SK-N-DZ (cell line): ENCODE measurements around the gene HSPA1L.

Experiments used
- DNase-seq: peaks from one replicate; pipeline ENCODE4 v3.0.0-alpha.2; 2015; ENCODE audit warnings: low spot score

The HSPA1L gene

DNA sequence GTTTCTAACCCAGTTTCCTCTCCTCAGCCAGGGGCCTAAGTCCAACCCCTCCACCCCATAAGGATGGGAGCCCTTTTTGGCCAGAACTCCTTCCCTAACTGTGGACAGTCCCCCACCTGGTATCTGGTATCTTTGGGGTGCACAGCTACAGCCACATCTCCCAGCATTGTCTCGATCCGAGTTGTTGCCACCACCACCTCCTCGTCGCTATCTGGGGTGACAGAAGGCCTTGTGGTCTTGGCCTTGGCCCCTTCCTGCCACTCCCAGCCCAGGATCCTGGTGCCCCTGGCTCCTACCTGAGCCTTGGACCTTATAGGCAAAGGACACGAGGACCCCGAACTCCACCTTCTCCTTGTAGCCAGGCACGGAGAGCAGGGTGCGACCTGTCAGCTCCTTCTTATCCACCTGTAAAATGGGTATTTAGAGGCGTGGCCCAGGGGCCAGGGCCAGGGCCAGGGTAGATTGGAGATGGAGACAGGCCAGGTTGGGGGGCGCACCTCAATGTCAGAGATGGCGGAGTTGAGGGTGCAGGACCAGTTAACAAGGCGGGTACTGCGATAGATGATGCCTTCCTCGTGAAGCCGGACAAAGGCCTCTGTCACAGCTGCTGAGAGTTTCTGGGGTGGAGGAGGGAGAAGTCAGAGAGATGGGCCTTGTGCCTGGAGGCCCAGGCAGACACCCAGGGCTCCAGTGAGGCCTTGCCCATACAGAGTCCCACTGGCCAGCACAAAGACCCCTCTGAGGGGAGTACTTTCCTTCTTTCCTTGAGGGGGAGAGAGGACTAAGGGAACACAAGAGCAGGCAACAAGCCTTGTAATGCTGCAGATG lies 30.8 kb downstream of the HSPA1L start:
- no peak for DNase-seq

DNA sequence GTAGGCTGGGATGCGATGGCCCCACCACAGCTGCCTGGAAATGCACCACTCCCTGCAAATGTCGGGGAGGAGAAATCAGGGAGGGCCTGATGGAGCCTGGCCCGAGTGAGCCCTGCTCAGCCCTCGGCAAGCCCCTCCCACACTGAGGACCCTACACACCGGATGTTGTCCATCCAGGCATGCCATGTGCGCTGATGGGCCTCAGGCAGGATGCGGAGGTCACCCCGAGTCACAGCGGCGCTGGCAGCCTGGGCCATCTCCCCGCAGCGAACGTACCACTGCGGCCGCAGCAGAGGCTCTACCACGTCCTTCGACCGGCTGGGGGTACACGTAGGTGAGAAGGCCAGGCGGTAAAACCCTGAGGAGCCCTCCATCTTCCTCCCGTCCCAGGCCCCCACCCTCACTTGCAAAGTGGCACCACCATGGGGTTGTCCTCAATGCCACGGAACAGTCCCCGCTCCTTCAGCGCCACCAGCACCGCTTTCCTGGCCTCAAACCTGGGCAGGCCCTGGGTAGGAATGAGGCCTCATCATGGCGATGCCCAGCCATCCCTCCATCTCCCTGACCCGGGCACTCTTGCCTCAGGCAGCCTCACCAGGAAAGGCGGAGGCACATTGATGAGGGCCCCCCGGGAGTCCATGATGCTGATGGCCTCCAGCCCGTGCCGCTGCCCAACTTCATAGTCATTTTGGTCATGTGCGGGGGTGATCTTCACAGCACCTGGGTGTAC lies 32.8 kb downstream of the HSPA1L start:
- no peak for DNase-seq

DNA sequence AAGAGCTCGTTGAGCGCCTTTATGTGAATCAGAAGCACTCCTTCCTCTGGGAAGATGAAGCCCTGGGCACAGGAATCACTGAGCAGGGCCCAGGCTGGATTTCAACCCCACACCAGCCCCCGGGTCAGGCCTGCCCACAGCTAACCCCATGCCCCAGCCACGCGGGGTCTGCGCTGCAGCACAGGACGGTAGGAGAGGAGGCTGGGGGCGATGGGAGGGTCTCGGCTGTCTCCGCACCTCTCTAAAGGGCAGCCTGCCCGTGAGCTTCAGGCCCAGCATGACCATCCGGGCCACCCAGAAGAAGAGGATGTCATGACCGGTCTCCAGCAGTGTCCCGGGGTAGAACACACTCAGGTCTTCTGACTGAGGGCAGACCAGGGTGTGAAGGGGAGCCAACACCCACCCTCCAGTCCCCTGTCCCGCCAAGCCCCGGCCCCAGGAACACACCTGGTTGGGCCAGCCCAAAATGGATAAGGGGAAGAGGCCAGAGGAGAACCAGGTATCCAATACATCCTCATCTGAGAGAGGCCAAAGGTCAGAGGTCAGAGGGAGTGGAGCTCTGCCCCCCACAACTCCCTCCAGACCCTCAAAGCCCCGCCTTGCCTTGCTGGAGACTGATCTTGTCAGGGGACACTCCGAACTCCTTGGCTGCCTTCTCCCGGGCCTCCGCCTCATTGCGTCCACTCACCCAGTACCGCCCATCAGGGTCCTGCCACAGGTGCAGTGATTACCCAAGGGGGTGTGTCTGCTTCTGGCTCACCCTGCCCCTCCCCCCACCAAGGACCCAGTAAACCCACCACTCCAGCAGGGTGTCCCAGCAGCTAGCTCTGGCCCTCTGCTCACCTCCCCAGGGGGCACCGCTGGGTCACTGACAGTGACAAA lies 33.6 kb downstream of the HSPA1L start:
- DNase-seq, result no peak

DNA sequence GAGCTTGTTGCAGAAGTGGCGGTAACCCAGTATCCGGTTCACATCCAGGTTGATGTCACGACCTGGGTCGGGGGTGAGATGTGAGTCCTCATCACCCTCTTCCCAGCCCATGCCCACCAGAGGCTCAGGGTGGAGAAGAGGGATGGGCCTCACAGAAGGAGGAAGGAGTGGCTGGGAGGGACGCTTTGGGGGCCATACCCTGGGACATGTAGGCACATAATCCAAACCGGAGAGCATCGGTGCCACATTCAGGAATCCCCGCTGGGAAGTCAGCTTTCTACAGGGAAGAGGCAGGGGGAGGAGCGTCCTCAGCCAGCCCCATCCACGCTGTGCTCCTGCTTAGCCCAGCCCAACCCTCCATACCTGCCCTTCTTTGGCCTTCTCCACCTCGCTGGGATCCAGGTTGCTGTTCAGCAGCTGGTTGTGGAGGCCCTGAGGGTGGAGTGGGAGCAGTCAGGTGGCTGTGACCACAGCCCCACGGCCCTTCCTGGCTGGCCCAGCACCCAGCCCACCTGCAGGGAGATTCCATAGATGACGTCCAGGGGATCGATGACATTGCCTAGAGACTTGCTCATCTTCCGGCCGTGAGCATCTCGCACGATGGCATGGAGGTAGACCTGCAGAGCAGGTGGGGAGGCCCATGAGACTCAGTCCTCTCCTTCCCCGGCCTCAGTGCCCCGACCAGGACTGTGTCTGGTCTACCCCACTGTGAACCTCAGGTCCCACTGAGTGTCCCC lies 34.4 kb downstream of the HSPA1L start:
- DNase-seq, result no peak

DNA sequence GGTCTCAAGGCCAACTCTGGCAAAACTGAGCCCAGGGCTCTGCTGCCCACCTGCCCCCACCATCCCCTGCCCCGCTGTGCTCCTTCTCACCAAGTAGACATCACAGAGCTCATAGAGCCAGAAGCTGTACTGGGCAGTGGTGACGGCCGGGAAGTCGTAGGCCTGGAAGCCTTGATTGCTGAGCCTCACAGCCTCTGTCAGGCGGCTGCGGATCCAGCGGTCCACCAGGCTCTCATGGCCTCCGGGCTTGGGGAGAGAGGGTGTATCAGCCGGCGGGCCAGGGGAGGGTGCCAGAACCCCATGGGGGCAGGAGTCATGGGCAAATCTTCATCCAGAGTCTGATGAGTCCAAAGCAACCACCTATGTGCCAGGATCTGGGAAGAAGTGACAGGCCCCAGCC lies 35.2 kb downstream of the HSPA1L start:
- no peak for DNase-seq

DNA sequence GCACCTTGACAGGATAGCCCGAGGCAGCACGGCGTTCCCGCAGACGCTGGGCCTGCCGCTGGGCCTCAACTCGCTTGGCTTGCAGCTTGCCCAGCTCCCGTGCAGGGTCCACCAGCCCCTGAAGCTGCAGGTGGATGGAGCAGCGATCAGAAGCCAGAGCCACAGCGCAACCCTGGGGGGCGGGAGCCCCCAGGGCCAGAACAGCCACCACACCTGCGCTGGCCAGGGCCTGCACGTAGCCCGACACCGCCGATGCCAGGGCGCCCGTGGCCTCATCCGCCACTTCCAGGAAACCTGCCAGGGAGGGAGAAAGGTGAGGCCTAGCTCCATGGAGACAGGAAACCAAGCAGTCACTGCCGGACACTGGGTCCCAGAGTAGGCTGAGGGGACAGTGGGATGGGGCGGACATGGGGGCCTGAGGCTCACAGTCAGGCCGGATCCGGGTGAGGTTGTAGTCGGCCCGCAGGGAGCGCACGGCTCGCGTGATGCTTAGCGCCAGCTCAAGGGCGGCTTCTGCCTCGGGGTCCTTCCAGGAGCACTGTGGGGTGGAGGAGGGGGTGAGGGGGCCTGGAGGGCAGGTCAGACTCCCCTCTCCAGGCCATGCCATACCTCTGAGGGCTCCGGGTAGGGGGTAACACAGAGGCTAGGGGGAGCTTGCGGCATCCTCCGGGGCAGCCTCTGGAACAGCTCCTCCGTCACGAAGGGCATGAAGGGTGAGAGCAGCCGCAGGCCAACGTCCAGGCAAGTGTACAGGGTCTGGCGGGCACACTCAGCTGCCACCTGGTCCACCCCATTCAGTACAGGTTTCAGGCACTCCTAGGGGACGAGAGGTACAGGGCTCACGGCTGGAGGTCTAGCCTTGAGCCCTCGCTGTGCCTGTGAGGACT lies 35.8 kb downstream of the HSPA1L start:
- DNase-seq, result no peak

DNA sequence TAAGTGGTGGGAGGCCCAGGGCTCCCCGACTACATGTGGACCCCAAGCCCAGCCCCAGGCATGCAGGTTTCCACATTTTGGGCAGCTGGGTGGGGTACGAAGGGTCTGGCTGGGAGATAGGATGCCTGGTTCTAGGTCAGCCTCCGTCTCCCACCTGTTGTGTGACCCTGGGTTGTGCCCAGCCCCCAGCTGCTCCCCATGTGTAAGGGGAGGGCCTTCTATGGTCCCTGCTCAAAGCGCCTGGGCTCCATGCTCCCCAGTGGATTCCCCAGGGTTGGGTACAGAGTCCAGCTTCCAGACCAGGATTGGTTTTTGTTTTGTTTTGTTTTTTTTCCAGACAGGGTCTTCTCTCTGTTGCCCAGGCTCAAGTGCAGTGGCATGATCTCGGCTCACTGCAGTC lies 36.9 kb downstream of the HSPA1L start:
- no peak for DNase-seq

DNA sequence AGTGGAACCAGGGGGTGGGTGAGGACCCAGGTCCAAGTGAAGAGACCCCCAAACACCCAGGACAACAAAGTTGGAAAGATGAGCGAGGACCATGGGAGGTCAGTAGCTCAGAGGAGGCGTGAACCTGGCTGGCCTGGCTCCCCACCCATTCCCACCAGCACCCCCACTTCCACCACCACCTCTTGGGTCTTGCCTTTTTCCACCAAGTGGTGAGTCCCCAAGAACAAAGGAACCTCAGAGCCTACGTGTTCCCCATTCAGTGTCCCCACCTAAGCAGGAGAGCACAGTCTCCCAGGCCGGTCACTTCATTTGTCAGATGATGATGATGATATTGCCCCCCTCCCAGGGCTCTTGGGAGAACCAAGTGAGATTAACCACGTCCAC lies 37.4 kb downstream of the HSPA1L start:
- DNase-seq, result no peak

DNA sequence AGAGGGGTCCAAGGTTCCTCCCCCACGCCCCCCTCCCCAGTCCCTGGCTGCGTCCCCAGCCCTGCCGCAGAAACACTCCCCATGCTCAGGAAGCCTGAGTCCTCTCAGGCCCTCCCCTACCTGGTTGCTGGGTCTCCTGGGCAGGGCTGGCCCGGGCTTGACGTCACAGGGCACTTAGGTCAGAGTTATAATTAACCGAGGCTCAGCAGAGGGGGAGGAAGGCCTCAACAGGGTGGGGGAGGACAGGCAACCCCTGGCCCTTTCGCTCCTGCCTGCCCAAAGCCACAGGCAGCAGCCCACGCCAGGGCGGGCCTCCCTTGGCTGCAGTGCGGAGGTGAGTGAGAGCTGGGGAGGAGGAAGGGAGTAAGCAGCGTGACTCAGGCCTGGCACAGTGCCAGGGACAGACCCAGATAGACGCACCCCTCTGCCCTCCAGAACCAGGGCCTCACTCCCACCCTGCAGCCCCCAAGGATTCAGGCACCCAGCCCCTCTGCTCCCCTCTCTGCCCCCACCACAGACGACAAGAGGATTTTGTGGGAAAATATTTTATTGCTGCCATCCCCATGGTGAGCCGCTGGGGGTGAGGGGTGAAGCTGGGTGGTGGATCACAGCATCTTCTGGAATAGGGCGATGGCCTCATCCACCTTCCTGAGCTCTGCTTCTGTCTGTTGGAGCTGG lies 38.0 kb downstream of the HSPA1L start, which contains the start of gene VWA7:
TSS of gene VWA7 (minus strand) at position 340 of the 678 bp plus-strand sequence. CDS start 549 bp downstream, outside the sequence.
- peak; percentile 54 for DNase-seq

DNA sequence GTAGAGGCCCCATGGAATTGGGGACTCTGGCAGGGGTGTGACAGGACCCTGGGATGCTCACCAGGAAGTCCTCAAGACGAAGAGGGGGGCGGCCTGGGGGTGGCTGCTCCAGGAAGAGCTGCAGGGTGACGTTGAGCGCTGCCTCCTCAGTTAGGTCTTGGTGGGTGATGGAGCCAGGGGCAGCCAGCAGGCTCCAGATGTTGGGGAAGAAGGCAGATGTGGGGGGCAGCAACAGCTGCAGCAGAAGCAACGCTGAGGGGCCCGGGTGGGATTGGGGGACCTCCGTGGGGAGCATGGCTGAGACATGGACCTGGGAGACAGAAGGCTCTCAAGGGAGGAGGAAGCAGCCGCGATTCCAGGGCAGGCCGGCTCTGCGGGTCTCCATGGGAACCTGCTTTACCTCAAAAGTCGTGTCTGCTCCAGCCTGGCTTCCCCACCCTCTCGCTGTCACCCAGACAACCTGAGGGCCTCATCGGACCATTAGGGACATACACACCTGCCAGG lies 38.5 kb downstream of the HSPA1L start:
- peak; percentile 31 for DNase-seq

DNA sequence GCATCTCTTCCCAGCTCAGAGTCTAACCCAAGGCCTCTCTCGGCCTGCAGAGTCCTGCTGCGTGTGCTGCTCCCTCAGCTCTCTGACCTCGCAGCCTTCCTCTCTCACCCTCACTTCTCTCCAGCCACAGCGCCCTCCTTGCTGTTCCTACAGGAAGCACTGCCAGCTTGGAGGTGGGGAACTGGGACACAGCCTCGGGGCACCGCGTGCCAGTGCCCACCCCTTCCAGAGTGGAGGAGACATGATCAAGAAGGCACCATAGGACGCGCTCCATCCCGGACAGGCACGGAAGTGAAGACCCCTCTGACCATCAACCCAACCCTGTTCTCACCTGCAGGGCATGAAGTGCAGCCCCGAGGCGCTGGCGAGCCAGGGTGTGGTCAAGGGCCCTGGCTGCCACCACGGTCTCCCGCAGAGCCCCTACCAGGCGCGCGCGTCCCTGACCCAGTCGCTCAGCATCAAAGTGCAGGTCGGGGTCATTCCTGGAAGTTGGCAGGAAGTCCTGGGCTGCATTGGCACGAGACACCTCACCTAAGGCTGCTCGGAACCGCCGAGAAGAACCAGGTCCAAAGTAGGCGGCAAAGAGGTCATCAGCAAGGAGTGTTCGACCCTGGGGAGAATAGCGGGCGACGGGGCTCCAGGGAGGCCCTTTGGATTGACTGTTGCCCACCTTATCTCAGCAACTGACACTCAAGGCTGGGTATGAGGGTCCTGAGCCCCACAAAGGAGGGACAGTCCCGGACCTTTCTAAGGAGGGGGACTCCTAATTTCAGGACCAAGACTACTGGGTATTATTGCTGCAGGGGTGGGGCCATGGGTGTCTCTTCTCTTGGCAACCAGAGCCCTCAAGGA lies 39.2 kb downstream of the HSPA1L start:
- DNase-seq, result no peak

DNA sequence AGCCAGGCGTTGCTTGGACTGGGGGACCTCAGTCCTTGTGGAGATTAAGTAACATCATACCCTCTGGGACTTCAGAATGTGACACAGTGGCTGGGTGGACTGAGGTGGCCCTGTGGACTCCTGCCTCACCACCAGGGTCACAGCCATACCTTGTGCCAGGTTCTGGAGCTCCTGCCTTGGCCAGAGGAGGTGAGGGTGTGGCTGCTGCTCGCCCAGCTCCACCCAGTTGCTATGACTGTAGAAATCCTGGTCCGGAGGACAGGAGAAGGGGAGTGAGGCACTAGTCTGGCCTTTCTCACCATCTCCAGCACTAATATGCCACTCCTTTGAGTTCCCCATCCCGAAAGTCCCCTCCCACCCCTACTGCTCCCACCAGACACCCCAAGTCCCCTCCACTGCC lies 39.9 kb downstream of the HSPA1L start:
- no peak for DNase-seq

DNA sequence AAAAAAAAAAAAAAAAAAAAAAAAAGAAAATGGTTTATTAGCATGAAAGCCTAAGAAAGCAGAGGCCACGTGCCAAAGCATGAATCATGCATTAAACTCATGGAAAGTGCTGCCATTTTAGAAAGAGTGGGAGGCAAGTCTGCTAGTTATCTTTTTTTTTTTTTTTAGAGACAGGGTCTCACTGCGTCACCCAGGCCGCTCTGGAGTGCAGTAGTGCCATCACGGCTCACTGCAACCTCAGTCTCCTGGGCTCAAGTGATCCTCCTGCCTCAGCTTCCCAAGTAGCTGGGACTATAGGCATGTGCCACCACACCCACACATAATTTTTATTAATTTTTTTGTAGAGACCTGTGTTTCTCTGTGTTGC lies 43.1 kb downstream of the HSPA1L start:
- DNase-seq, result no peak

DNA sequence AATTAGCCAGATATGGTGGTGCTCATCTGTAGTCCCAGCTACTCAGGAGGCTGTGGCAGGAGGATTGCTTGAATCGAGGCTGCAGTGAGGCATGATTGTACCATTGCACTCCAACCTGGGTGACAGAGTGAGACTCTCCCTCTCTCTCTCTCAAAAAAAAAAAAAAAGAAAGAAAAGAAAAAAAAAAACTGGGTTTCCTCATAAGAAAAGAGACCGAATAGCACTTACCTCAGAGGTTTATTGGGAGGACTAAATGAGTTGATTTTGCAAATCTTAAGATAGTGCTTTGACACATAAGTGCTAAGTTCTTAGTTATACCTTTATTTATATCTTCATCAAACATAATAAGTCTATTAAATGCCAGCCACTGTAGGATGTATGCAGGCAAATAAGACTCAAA lies 44.2 kb downstream of the HSPA1L start:
- no peak for DNase-seq

DNA sequence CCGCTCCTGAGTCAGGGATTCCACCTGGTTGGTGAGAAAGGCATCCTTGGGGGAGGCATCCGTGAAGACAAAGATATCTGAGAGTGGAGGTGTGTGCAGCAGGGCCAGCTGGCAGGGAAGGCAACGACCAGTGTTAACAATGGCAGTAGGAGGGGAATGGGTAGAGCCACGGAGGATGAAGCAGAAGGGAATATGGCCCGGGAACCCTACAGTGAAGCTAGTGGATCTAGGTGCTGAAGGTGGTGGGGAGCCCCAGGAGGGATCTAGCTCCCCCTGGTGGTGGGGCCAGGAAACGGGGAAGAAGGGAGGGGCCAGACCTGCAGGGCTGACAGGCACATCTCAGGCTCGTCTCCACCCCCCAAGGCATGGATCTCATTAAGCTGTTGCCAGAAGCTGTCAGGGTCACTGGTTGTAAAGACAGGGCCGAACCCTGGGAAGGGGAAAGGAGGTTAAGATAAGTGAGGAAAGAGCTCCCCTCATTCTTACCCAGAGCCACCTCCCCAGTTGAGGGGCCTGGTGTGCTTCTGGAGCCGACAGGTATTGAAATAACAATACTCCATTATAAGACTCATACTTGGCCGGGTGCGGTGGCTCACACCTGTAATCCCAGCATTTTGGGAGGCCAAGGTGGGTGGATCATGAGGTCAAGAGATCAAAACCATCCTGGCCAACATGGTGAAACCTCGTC lies 45.3 kb downstream of the HSPA1L start:
- DNase-seq, result peak; percentile 72

DNA sequence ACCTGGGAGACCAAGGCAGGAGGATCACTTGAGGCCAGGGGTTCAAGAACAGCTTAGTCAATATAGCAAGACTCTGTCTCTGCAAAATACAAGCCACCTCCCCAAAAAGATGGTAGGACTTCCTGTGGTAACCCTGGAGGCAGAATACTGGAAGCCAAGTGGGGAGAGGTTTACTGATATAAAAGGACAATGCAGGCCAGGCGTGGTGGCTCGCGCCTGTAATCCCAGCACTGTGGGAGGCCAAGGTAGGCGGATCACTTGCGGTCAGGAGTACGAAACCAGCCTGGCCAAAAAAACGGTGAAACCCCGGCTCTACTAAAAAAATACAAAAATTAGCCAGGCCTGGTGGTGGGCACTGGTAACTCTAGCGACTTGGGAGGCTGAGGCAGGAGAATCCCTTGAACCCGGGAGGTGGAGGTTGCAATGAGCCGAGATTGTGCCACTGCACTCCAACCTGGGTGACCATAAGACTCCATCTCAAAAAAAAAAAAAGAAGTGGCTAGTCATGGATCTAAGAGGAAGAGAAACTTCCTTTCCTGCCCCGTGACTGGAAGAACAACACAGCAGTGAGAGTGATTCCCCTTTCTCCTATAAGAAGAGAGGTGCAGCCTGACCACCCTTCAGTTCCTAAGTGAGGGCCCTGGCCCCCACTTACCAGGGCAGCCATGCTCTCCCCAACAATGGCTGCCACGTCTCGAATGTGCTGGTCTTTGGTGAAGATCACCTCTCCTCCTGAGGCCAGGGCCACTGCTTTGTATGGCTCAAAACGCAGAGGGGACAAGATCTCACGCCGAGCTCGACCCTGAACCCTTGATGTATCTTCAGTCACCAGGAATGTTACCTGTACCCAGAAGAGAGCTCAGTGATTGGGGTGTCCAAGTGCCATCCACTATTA lies 46.5 kb downstream of the HSPA1L start:
- no peak for DNase-seq

DNA sequence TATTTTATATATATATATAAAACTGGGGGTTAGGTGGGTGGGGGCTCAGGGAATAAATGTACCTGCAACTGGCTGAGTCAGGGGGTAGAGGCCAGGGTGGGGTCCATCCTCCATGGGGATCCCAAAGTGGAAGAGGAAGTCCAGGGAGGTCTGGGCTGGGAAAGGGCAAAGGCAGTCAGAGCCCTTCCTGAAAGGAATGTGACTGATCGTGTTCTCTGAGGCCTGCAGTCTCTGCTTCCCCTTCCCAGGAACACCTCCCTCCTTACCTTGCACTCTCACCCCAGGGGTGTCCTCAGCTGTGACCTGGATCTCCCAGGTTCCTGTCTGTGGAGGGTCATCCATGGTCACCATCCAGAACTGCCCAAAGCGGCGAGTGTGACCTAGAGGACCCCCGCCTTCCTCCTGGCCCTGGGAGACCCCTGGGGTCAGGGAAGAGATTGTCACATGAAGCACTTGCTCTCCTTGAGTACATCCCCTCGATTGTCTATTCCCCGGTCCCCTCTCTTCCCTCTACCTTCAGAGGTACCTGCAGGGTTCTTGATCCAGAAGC lies 47.9 kb downstream of the HSPA1L start:
- DNase-seq, result no peak
